Fibroblast of mammary gland (primary cell): ENCODE results near the gene PDS5B.
"Not testable (repeated sequence)": the region's sequence is repeated elsewhere in the genome, so short reads cannot be mapped to it uniquely, and the experiment has no call there.

Source experiments
- DNase-seq: peaks from one replicate; pipeline ENCODE4 v3.0.0-alpha.2; 2010; ENCODE audit warnings: low read depth
- H3K4me3 ChIP-seq: 2 replicates; pipeline ENCODE4 v1.5.1; 2011; ENCODE audit warnings: low read depth, mild to moderate bottlenecking, low read length, moderate library complexity; ENCODE audit not compliant: control insufficient read depth
- TF ChIP-seq, protein P1 (sequence below): conservative IDR thresholded peaks from 2 replicates; pipeline ENCODE4 v1.5.1; 2011; ENCODE audit warnings: low read depth, low read length, inconsistent platforms; ENCODE audit not compliant: control insufficient read depth, insufficient read depth

PDS5B gene

DNA sequence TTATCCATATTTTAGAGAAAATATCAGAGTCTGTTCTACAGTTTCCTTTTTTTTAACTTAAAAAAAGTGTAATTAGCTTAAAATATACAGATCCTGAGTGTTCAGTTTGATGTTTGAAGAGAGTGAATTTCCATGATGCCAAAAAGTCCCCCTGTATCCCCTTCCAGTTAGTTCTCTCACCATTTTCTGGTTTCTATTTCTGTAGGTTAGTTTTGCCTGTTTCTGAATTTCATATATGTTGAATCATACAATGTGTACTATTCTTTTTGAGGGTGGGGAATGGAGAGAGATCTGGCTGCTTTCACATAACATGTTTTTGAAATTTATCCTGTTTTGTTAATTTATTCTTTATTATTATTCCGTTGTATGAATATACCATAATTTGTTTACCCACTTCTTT lies 95.9 kb downstream of the PDS5B start:
- DNase-seq = no peak
- TF ChIP-seq, protein P1, sequence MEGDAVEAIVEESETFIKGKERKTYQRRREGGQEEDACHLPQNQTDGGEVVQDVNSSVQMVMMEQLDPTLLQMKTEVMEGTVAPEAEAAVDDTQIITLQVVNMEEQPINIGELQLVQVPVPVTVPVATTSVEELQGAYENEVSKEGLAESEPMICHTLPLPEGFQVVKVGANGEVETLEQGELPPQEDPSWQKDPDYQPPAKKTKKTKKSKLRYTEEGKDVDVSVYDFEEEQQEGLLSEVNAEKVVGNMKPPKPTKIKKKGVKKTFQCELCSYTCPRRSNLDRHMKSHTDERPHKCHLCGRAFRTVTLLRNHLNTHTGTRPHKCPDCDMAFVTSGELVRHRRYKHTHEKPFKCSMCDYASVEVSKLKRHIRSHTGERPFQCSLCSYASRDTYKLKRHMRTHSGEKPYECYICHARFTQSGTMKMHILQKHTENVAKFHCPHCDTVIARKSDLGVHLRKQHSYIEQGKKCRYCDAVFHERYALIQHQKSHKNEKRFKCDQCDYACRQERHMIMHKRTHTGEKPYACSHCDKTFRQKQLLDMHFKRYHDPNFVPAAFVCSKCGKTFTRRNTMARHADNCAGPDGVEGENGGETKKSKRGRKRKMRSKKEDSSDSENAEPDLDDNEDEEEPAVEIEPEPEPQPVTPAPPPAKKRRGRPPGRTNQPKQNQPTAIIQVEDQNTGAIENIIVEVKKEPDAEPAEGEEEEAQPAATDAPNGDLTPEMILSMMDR = no peak

DNA sequence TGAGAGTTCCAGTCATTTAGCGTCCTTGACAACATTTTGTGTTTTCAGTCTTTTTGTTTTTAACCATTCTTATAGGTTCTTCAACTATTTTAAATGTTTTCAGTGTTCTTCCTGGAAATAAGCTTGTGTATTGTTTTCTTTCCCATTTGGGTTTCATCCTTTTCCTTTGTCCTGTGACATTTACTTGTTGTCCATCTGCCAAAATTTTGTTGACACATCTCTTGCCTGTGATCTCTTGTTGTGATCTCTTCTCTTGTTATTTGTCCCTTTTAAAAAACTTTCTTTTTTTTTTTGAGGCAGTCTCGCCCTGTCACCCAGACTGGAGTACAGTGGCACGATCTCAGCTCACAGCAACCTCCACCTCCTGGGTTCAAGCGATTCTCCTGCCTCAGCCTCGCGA lies 96.5 kb downstream of the PDS5B start:
- TF ChIP-seq, protein P1 = no peak
- DNase-seq = no peak
- H3K4me3 ChIP-seq = no peak overlapping the region

More for the DNA sequence above, 95.9 kb downstream of the PDS5B start:
- H3K4me3 ChIP-seq = no peak overlapping the region

DNA sequence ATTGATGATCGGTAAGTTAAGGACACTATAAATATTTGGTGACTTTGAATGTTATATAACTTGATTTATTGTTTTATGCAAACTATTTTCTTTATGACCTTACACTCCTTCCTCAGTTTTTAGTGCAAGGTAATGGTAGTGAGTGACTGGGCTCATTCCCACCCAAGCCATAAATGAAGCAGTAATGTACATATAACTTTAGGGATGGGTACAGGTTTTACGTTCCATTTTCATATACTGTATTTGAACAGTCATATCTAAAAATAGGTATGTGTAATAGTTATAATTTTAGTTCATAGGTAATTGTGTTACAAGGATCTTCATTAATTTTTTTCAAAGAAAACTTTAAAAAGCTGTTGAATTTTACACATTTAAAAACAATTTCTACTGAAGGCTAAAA lies 101.0 kb downstream of the PDS5B start:
- H3K4me3 ChIP-seq = no peak overlapping the region
- DNase-seq = no peak
- TF ChIP-seq, protein P1 = no peak

DNA sequence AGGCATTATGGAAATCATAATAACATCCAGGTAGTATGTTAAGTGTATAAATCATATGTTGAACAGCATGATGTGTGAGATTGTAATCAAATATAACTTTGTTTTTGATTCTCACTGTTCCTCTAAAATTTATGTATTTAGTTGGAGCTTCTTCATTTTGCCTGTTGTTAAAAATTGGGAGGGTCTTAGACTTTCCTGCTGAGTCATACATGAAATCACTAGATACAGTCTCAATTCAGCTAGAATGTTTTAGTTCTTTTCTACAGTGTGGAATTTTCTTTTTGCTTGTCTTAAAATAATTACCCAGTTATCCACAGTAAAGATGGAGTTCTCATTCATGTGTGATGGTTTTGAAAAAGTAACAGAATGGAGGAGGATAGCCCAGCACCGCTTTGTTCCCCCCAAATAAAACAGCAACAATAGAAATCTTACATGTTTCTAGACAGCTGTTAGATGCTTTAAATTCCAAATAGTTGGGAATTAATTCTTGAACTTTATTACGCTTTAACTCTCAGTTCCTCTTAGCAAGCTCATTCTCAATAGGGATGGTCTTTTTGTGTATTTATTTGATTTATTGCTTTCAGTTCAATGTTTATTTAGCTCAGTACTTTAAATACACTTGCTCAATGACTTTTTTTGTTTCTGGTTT lies 109.5 kb downstream of the PDS5B start:
- no peak for DNase-seq
- no peak overlapping the region for H3K4me3 ChIP-seq
- TF ChIP-seq, protein P1 = no peak

DNA sequence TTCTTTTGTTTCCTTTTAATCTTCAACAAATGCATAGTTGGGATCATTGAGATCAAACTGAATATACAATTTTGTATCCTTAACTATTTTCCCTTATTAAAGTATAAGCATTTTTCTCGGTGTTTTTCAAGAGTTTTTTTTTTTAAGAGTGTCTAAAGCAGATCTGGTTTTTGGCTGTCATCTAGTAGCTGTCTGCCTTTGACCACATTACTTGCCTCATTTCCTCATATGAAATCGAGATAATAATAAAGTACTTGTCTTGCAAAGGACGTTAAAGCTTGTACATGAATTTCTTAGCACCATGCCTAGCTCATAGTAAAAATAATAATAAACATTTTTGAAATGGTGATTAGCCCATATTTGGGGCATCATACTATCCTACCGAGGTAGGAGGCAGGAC lies 121.2 kb downstream of the PDS5B start:
- TF ChIP-seq, protein P1 = no peak
- no peak for DNase-seq

DNA sequence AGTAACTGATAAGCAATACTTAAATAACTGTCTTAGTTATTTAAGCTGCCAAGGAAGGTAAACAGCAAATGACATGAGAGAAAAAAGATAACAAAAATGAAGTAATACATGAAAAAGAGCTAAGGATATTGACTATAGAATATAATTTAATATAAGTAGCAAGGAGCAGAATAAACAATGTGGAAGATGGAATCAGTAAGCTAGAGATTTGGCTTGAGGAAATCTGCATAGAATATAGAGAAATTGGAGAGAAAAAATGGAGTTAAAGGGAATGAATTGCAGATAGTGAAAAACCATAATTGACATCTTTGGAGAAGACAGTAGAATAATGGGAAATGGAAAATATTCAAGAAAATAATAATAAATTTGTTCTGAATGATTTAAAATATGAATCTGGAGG lies 127.1 kb downstream of the PDS5B start:
- TF ChIP-seq, protein P1 = no peak
- DNase-seq = no peak
- no peak overlapping the region for H3K4me3 ChIP-seq

More for the DNA sequence above, 121.2 kb downstream of the PDS5B start:
- no peak overlapping the region for H3K4me3 ChIP-seq

DNA sequence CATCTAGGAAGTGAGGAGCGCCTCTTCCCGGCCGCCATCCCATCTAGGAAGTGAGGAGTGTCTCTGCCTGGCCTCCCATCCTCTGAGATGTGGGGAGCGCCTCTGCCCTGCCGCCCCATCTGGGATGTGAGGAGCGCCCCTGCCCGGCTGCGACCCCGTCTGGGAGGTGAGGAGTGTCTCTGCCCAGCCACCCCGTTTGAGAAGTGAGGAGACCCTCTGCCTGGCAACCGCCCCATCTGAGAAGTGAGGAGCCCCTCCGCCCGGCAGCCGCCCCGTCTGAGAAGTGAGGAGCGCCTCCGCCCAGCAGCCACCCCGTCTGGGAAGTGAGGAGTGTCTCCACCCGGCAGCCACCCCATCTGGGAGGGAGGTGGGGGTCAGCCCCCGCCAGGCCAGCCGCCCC lies 129.9 kb downstream of the PDS5B start:
- DNase-seq = not testable (repeated sequence)

More for the DNA sequence above, 129.9 kb downstream of the PDS5B start:
- H3K4me3 ChIP-seq = not testable (repeated sequence)
